Stomach (tissue), 9 donors: Measurements from ENCODE around the gene ARHGAP10. TPM values are rescaled to one million over a fixed set of nuclear protein-coding genes. Genes with fewer than 3 reads are reported as not detected.

Experiments used
- DNase-seq, 2 donors: peaks; one replicate each; pipeline versions ENCODE4 v3.0.0 to v3.0.0-alpha.2; 2013 to 2019
- H3K27ac ChIP-seq, 5 donors: fragments of 200-600 bp in 4 of 5; sonication (generic) in 4 of 5; one replicate each; pipeline ENCODE4 v1.5.1; 2013 to 2019; ENCODE audit warnings: mild to moderate bottlenecking in 1 of 5, moderate library complexity in 1 of 5
- H3K27me3 ChIP-seq, 3 donors: fragments of 200-600 bp; sonication (generic); one replicate each; pipeline ENCODE4 v1.5.1; 2017 to 2019; ENCODE audit warnings: mixed run types in 1 of 3
- H3K36me3 ChIP-seq, 4 donors: fragments of 200-600 bp; sonication (generic); 1 replicate in 3 of 4; 2 replicates in 1 of 4; pipeline ENCODE4 v1.5.1; 2016 to 2019
- H3K4me1 ChIP-seq, 4 donors: fragments of 200-600 bp; sonication (generic); one replicate each; pipeline ENCODE4 v1.5.1; 2016 to 2019
- H3K4me3 ChIP-seq, 4 donors: fragments of 200-600 bp; sonication (generic) in 3 of 4; one replicate each; pipeline ENCODE4 v1.5.1; 2016 to 2019; ENCODE audit warnings: mild to moderate bottlenecking in 1 of 4
- H3K9me3 ChIP-seq, 4 donors: fragments of 200-600 bp; sonication (generic); one replicate each; pipeline ENCODE4 v1.5.1; 2016 to 2019
- CTCF ChIP-seq, 7 experiments: fragments of 450-650 bp in 4 of 7; fragments of 200-600 bp in 3 of 7; sonication (generic) in 3 of 7; IDR thresholded peaks; one replicate each; pipeline ENCODE4 v1.5.1; 2016 to 2019; ENCODE audit warnings: antibody characterized with exemption in 7 of 7, control low read depth in 2 of 7, mild to moderate bottlenecking in 1 of 7
- EP300 ChIP-seq: sonication (generic); formaldehyde crosslinking; IDR thresholded peaks from one replicate; pipeline ENCODE4 v1.6.1; 2017; ENCODE audit warnings: antibody characterized with exemption
- POLR2A ChIP-seq, 4 donors: fragments of 450-650 bp; IDR thresholded peaks; one replicate each; pipeline ENCODE4 v1.6.1; 2016; ENCODE audit warnings: antibody characterized with exemption in 4 of 4, control low read depth in 2 of 4, mild to moderate bottlenecking in 1 of 4, moderate library complexity in 1 of 4
- POLR2AphosphoS5 ChIP-seq, 3 donors: sonication (generic); formaldehyde crosslinking; IDR thresholded peaks; one replicate each; pipeline ENCODE4 v1.6.1; 2016; ENCODE audit warnings: antibody characterized with exemption in 3 of 3
- WGBS, 5 donors: extraction: QIAGEN DNeasy Blood & Tissue Kit in 3 of 5; methylation state at CpG; one replicate each; pipeline versions ENCODE4 v1.1.5 to v1.1.7; 2013 to 2018; 5-methylcytosine and 5-hydroxymethylcytosine counted together
- intact Hi-C: fragments of 100-400 bp; cut with DNase I; formaldehyde crosslinking; loops from one replicate; pipeline ENCODE4 v1.15.1; 2023; ENCODE audit warnings: low total_unique reads
- polyA plus RNA-seq, 3 donors: library from polyadenylated mRNA; stranded (reverse); fragments of 200-250 nt; gene quantifications; one replicate each; pipeline ENCODE4 v1.2.3, GENCODE V29; 2013
- total RNA-seq, 5 donors: library from RNA; depleted of rRNA; stranded (reverse); fragments of >200 nt; gene quantifications; one replicate each; pipeline versions ENCODE4 v1.1.0 to v1.2.3, GENCODE V29; 2014 to 2016
- donor health status: healthy with polysubstance abuse.
- donor health status: Bipolar disorder and iron deficiency.
- donor health status: healthy.

Gene ARHGAP10
- total and polyA plus RNA-seq, 8 donors: 18.1 to 117 (median 43.9) TPM

GRCh38 chr4:147846318-147847155, 114.6 kb downstream of the ARHGAP10 start:
- H3K27me3 ChIP-seq: no peaks in the 10 kb centered on the region
- TF ChIP-seq POLR2A (IDR thresholded peaks at IDR 0.05) (no peak), CTCF (IDR thresholded peaks at IDR 0.05) (no peak), POLR2AphosphoS5 (IDR thresholded peaks at IDR 0.05) (no peak), EP300 (no peak)
- intact Hi-C loops: no loop called here
- peaks cover 0 to 45% (median 20%) of the 10 kb centered on the region in 4 donors for H3K4me1 ChIP-seq
- peaks cover 3 to 24% (median 10%) of the 10 kb centered on the region in 4 donors for H3K36me3 ChIP-seq
- H3K9me3 ChIP-seq: no peaks in the 10 kb centered on the region
- DNase-seq: no peak
- 47 to 56% (median 50%) methylated on average over 6 of the region's 6 CpGs for WGBS, 5 donors
- peak overlapping the region in 1 of 5 donors; percentile 9 for H3K27ac ChIP-seq
- no peak overlapping the region for H3K4me3 ChIP-seq

- WGBS, 5 donors: 66 to 83% (median 71%) methylated on average over 8 of the region's 8 CpGs
- peaks cover 0 to 43% (median 19%) of the 10 kb centered on the region in 4 donors for H3K4me1 ChIP-seq
- H3K27ac ChIP-seq: peak overlapping the region; percentile 5 to 60 (median 36)
- peaks cover 3 to 21% (median 9%) of the 10 kb centered on the region in 4 donors for H3K36me3 ChIP-seq
- DNase-seq: no peak
- H3K9me3 ChIP-seq: no peaks in the 10 kb centered on the region
- H3K27me3 ChIP-seq: no peaks in the 10 kb centered on the region
- TF ChIP-seq POLR2A (IDR thresholded peaks at IDR 0.05) (no peak), EP300 (no peak)
- intact Hi-C loops: no loop called here
- no peak overlapping the region for H3K4me3 ChIP-seq
Observed at GRCh38 chr4:147847751-147848590, 116.1 kb downstream of the ARHGAP10 start.

- H3K4me1 ChIP-seq: peaks cover 0 to 43% (median 21%) of the 10 kb centered on the region in 4 donors
- no peaks in the 10 kb centered on the region for H3K27me3 ChIP-seq
- peaks cover 3 to 20% (median 8%) of the 10 kb centered on the region in 4 donors for H3K36me3 ChIP-seq
- intact Hi-C loops: no loop called here
- 60 to 86% (median 77%) methylated on average over 2 of the region's 2 CpGs for WGBS, 5 donors
- TF ChIP-seq CTCF (IDR thresholded peaks at IDR 0.05) (no peak), POLR2AphosphoS5 (IDR thresholded peaks at IDR 0.05) (no peak), POLR2A (IDR thresholded peaks at IDR 0.05) (no peak), EP300 (no peak)
- H3K9me3 ChIP-seq: no peaks in the 10 kb centered on the region
- H3K4me3 ChIP-seq: no peak overlapping the region
- DNase-seq: no peak
- peak overlapping the region in 4 of 5 donors; percentile 36 to 60 (median 48) for H3K27ac ChIP-seq
Observed at GRCh38 chr4:147848634-147849033, 116.7 kb downstream of the ARHGAP10 start.

GRCh38 chr4:147851135-147851534, 119.2 kb downstream of the ARHGAP10 start:
- WGBS, 5 donors: 87 to 100% (median 96%) methylated on average over 2 of the region's 2 CpGs
- Histone ChIP-seq H3K9me3 (no peaks in the 10 kb centered on the region), H3K36me3 (peaks cover 3 to 20% (median 8%) of the 10 kb centered on the region in 4 donors), H3K4me1 (peaks cover 3 to 60% (median 29%) of the 10 kb centered on the region in 4 donors), H3K27me3 (no peaks in the 10 kb centered on the region), H3K27ac (no peak overlapping the region), H3K4me3 (no peak overlapping the region)
- no peak for DNase-seq
- intact Hi-C loops: no loop called here
- TF ChIP-seq POLR2AphosphoS5 (IDR thresholded peaks at IDR 0.05) (no peak), CTCF (IDR thresholded peaks at IDR 0.05) (no peak), EP300 (no peak), POLR2A (IDR thresholded peaks at IDR 0.05) (no peak)
